Measurements from ENCODE around the gene CAMSAP1. TPM values are rescaled to one million over a fixed set of nuclear protein-coding genes. Genes with fewer than 3 reads are reported as not detected.

Gene CAMSAP1
- total RNA-seq, 1 donor from 2014 or later = 35.5 TPM

DNA sequence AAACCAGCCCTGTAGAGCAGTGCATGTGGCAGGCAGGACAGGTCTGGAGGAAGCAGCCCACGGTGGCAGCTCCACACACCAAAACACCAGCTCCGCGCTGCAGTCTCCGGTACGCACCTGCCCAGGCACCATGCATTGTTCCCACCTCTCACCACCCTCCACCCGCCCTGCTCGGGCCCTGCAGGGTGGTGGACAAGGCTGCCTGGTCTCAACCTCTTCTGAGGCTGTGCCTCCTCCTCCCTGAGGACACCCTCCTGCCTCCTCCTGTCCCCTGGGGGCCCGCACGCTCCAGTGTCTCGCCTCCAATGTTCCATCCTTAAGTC, 109.1 kb downstream of the CAMSAP1 start:
- TF ChIP-seq, protein P1, sequence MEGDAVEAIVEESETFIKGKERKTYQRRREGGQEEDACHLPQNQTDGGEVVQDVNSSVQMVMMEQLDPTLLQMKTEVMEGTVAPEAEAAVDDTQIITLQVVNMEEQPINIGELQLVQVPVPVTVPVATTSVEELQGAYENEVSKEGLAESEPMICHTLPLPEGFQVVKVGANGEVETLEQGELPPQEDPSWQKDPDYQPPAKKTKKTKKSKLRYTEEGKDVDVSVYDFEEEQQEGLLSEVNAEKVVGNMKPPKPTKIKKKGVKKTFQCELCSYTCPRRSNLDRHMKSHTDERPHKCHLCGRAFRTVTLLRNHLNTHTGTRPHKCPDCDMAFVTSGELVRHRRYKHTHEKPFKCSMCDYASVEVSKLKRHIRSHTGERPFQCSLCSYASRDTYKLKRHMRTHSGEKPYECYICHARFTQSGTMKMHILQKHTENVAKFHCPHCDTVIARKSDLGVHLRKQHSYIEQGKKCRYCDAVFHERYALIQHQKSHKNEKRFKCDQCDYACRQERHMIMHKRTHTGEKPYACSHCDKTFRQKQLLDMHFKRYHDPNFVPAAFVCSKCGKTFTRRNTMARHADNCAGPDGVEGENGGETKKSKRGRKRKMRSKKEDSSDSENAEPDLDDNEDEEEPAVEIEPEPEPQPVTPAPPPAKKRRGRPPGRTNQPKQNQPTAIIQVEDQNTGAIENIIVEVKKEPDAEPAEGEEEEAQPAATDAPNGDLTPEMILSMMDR (IDR thresholded peaks at IDR 0.05) = no peak
- peaks cover under 1% of the 10 kb centered on the region for H3K4me1 Mint-ChIP-seq (ENCODE audit: low read depth)
- H3K4me3 Mint-ChIP-seq (ENCODE audit: unreplicated experiment) = no peak overlapping the region
- H3K36me3 Mint-ChIP-seq (ENCODE audit: low read depth) = no peaks in the 10 kb centered on the region
- peaks cover 5% of the 10 kb centered on the region for H3K9me3 Mint-ChIP-seq (ENCODE audit: low read depth)
- no peak for DNase-seq (ENCODE audit: low spot score)
- H3K27ac Mint-ChIP-seq (ENCODE audit: unreplicated experiment) = no peak overlapping the region
- H3K27me3 Mint-ChIP-seq (ENCODE audit: low read depth) = peaks cover 3% of the 10 kb centered on the region

DNA sequence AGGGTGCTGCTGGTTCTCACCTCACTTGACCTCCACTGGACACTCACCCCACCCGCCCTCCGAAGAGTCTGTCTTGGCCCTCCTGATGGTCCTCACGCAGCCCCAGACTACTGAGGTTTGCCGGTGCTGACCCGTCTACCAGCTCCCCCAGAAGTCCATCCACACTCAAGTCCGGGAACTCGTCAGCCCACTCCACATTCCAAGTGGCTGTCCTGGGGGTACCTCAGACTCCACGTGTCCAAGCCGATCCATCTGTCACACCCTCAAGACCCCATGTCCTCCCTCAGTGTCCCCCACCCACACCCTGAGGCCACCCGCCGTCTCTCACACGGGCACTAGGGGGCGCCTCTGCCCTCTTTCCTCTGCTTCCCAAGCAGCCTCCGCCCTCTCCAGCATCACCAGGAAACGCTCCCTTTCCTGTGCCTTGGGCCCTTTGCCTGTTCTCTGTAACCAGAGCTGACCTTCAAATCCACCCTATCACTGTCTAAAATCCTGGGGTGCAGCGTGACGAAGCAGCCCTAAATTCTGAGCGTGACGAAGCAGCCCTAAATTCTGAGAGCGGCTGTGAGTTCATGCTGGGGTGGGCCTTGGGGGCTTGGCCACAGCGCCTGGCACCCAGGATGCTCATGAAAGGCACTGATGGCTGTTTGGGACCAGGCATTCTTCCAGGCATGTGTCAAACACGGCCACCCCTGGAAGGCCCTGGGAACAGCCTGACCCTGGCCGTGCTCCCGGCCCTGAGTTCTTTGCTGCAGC, 109.7 kb downstream of the CAMSAP1 start:
- Mint-ChIP-seq H3K36me3 (ENCODE audit: low read depth) (no peaks in the 10 kb centered on the region), H3K4me1 (ENCODE audit: low read depth) (no peaks in the 10 kb centered on the region), H3K27me3 (ENCODE audit: low read depth) (peaks cover 3% of the 10 kb centered on the region), H3K9me3 (ENCODE audit: low read depth) (peaks cover 5% of the 10 kb centered on the region), H3K27ac (ENCODE audit: unreplicated experiment) (no peak overlapping the region), H3K4me3 (ENCODE audit: unreplicated experiment) (no peak overlapping the region)
- TF ChIP-seq, protein P1 (IDR thresholded peaks at IDR 0.05) = peak; percentile 80
- DNase-seq (ENCODE audit: low spot score) = no peak

GRCh38 chr9:135796784-135797485, 110.4 kb downstream of the CAMSAP1 start:
- TF ChIP-seq, protein P1 (IDR thresholded peaks at IDR 0.05) = no peak
- Mint-ChIP-seq H3K27me3 (ENCODE audit: low read depth) (peaks cover 3% of the 10 kb centered on the region), H3K4me3 (ENCODE audit: unreplicated experiment) (no peak overlapping the region), H3K36me3 (ENCODE audit: low read depth) (no peaks in the 10 kb centered on the region), H3K9me3 (ENCODE audit: low read depth) (peaks cover 5% of the 10 kb centered on the region), H3K27ac (ENCODE audit: unreplicated experiment) (no peak overlapping the region), H3K4me1 (ENCODE audit: low read depth) (no peaks in the 10 kb centered on the region)
- DNase-seq (ENCODE audit: low spot score) = no peak

DNA sequence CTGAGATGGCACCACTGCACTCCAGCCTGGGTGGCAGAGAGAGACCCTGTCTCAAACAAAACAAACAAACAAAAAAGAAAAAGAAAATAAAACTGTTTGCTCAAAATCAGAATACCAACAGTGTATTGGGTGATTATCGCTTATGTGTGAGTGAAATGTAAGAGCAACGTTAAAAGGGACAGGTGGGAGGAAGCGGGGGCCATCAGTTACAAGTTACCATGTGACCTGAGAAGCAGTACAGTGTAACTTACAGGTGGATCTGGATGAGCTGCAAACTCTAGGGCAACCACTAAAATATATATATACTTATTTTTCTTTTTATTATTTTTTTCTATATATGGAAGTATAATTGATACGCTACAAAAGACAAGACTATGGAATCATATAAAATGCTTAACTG, 112.0 kb downstream of the CAMSAP1 start:
- no peak overlapping the region for H3K4me3 Mint-ChIP-seq (ENCODE audit: unreplicated experiment)
- no peak for DNase-seq (ENCODE audit: low spot score)
- no peaks in the 10 kb centered on the region for H3K9me3 Mint-ChIP-seq (ENCODE audit: low read depth)
- H3K27me3 Mint-ChIP-seq (ENCODE audit: low read depth) = peaks cover 3% of the 10 kb centered on the region
- TF ChIP-seq, protein P1 (IDR thresholded peaks at IDR 0.05) = no peak
- H3K4me1 Mint-ChIP-seq (ENCODE audit: low read depth) = no peaks in the 10 kb centered on the region
- no peaks in the 10 kb centered on the region for H3K36me3 Mint-ChIP-seq (ENCODE audit: low read depth)
- H3K27ac Mint-ChIP-seq (ENCODE audit: unreplicated experiment) = no peak overlapping the region

- DNase-seq (ENCODE audit: low spot score) = no peak
- TF ChIP-seq, protein P1 (IDR thresholded peaks at IDR 0.05) = no peak
- no peaks in the 10 kb centered on the region for H3K4me1 Mint-ChIP-seq (ENCODE audit: low read depth)
- no peaks in the 10 kb centered on the region for H3K9me3 Mint-ChIP-seq (ENCODE audit: low read depth)
- peaks cover 3% of the 10 kb centered on the region for H3K27me3 Mint-ChIP-seq (ENCODE audit: low read depth)
- no peaks in the 10 kb centered on the region for H3K36me3 Mint-ChIP-seq (ENCODE audit: low read depth)
- no peak overlapping the region for H3K4me3 Mint-ChIP-seq (ENCODE audit: unreplicated experiment)
- H3K27ac Mint-ChIP-seq (ENCODE audit: unreplicated experiment) = no peak overlapping the region
Measured at GRCh38 chr9:135794361-135794885, 112.9 kb downstream of the CAMSAP1 start.
